NK-92 (cell line): ENCODE results near the gene TPM1.
"Not testable (repeated sequence)": the region's sequence is repeated elsewhere in the genome, so short reads cannot be mapped to it uniquely, and the experiment has no call there.

Experiments
- DNase-seq: peaks from one replicate; lab custom pipeline; 2025; ENCODE audit not compliant: unreplicated experiment; lab: John Stamatoyannopoulos, UW

TPM1 gene

GRCh38 chr15:63041974-63042876 lies at the start of gene TPM1:
TPM1 (plus strand) TSS chr15:63042747; CDS start chr15:63042830, 83 bp downstream.
- DNase-seq, result no peak

- DNase-seq, result no peak
Measured at GRCh38 chr15:62993066-62993465, 49.5 kb upstream of the TPM1 start.

GRCh38 chr15:62993632-62994031 lies 48.9 kb upstream of the TPM1 start:
- not testable (repeated sequence) for DNase-seq

GRCh38 chr15:62994439-62994838 lies 48.1 kb upstream of the TPM1 start:
- DNase-seq, result no peak

GRCh38 chr15:62994975-62995681 lies 47.4 kb upstream of the TPM1 start:
- no peak for DNase-seq

GRCh38 chr15:62997441-62997840 lies 45.1 kb upstream of the TPM1 start:
- no peak for DNase-seq

GRCh38 chr15:62998262-62998890 lies 44.2 kb upstream of the TPM1 start:
- no peak for DNase-seq

GRCh38 chr15:62999178-62999577 lies 43.4 kb upstream of the TPM1 start:
- no peak for DNase-seq

- DNase-seq, result no peak
Measured at GRCh38 chr15:62999923-63000561, 42.5 kb upstream of the TPM1 start.

- no peak for DNase-seq
Measured at GRCh38 chr15:63000706-63001105, 41.8 kb upstream of the TPM1 start.

GRCh38 chr15:63004211-63004610 lies 38.3 kb upstream of the TPM1 start:
- no peak for DNase-seq

- DNase-seq, result no peak
Measured at GRCh38 chr15:63006032-63006878, 36.3 kb upstream of the TPM1 start.

- no peak for DNase-seq
Measured at GRCh38 chr15:63008333-63009049, 34.1 kb upstream of the TPM1 start.

GRCh38 chr15:63010386-63010785 lies 32.2 kb upstream of the TPM1 start:
- no peak for DNase-seq

- no peak for DNase-seq
Measured at GRCh38 chr15:63010920-63011693, 31.4 kb upstream of the TPM1 start.

- no peak for DNase-seq
Measured at GRCh38 chr15:63012444-63012843, 30.1 kb upstream of the TPM1 start.

- DNase-seq, result no peak
Measured at GRCh38 chr15:63013052-63013808, 29.3 kb upstream of the TPM1 start.

- DNase-seq, result no peak
Measured at GRCh38 chr15:63014578-63014977, 28.0 kb upstream of the TPM1 start.
